Measurements from ENCODE around the gene ZFPM1.

The ZFPM1 gene

GRCh38 chr16:88536510-88536909, 83.4 kb downstream of the ZFPM1 start:
- no peak for DNase-seq

- no peak for DNase-seq
These were observed 84.1 kb downstream of the ZFPM1 start for GRCh38 chr16:88536971-88537751.

GRCh38 chr16:88537859-88538258, 84.8 kb downstream of the ZFPM1 start:
- no peak for DNase-seq

GRCh38 chr16:88538366-88539060, 85.4 kb downstream of the ZFPM1 start:
- no peak for DNase-seq

- DNase-seq, result no peak
These were observed 86.2 kb downstream of the ZFPM1 start for GRCh38 chr16:88539261-88539651.

- no peak for DNase-seq
These were observed 86.7 kb downstream of the ZFPM1 start for GRCh38 chr16:88539652-88540345.

- DNase-seq, result no peak
These were observed 87.4 kb downstream of the ZFPM1 start for GRCh38 chr16:88540346-88540977.

- no peak for DNase-seq
These were observed 88.9 kb downstream of the ZFPM1 start for GRCh38 chr16:88541831-88542616.

- no peak for DNase-seq
These were observed 90.2 kb downstream of the ZFPM1 start for GRCh38 chr16:88543230-88543813.

- DNase-seq, result no peak
These were observed 92.7 kb downstream of the ZFPM1 start for GRCh38 chr16:88545781-88546180.

GRCh38 chr16:88548131-88548874, 95.2 kb downstream of the ZFPM1 start:
- DNase-seq, result no peak

GRCh38 chr16:88548985-88549384, 95.9 kb downstream of the ZFPM1 start:
- no peak for DNase-seq

- DNase-seq, result no peak
These were observed 96.7 kb downstream of the ZFPM1 start for GRCh38 chr16:88549671-88550245.

GRCh38 chr16:88550246-88550661, 97.2 kb downstream of the ZFPM1 start:
- DNase-seq, result no peak

GRCh38 chr16:88552166-88552565, 99.1 kb downstream of the ZFPM1 start:
- DNase-seq, result no peak

GRCh38 chr16:88552815-88553214, 99.7 kb downstream of the ZFPM1 start:
- no peak for DNase-seq

- DNase-seq, result no peak
These were observed 100.7 kb downstream of the ZFPM1 start for GRCh38 chr16:88553739-88554138.

GRCh38 chr16:88554711-88555264, 101.7 kb downstream of the ZFPM1 start:
- DNase-seq, result no peak

Measured in anterior cingulate cortex (tissue), 58 donors.